ENCODE measurements around the gene TMEM214. TPM values are rescaled to one million over a fixed set of nuclear protein-coding genes. Genes with fewer than 3 reads are reported as not detected.

The TMEM214 gene
- total and polyA plus RNA-seq, 2 experiments from 2014 or later = 74.9 to 75.7 TPM

DNA sequence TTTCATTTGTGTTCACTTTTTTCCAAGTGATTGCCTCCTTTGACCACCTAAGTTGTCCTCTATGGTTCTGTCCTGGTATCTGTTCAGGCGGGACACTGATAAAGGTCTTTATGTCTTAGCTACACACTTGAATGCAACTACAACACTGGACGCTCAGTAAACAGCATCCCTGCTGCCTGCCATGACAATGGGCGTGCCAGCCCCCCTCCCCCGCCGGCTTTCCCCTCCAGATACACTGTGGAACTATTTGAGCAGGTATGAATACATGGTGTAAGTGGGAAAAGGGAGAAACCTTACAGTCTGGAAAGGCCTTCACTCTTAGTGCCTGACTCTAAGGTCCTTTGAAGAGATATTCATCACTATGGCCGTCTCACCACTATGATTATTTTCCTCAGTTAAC is 24.4 kb downstream of the TMEM214 start:
- no peak for DNase-seq
- H3K4me2 ChIP-seq (ENCODE audit: unreplicated experiment) = no peak overlapping the region
- H3K4me3 ChIP-seq = no peak overlapping the region
- TF ChIP-seq EZH2 (IDR thresholded peaks at IDR 0.05; ENCODE audit: insufficient read depth, poor library complexity, severe bottlenecking) (no peak), EZH2phosphoT487 (IDR thresholded peaks at IDR 0.05; ENCODE audit: insufficient read depth, low read depth) (no peak)
- no peaks in the 10 kb centered on the region for H3K4me1 ChIP-seq (ENCODE audit: insufficient read depth)
- 77 to 88% methylated on average over 6 of the region's 6 CpGs for WGBS, 2 experiments (ENCODE audit: low coverage in 1 of 2, low lambda C conversion rate in 2 of 2, missing lambda C conversion rate in 2 of 2)
- peaks cover 10% of the 10 kb centered on the region; the same call in 1 of the 2 replicates for H3K36me3 ChIP-seq (ENCODE audit: low read depth)
- peaks cover 32% of the 10 kb centered on the region for H3F3A ChIP-seq (ENCODE audit: insufficient read depth)
- H3K27me3 ChIP-seq (replicated peaks; ENCODE audit: insufficient read depth) = no peaks in the 10 kb centered on the region
- no peak overlapping the region for H3K9ac ChIP-seq
- no peaks in the 10 kb centered on the region for H3K9me3 ChIP-seq (ENCODE audit: low read depth)
- H4K20me1 ChIP-seq (ENCODE audit: insufficient read depth) = no peaks in the 10 kb centered on the region
- H3K9me2 ChIP-seq (ENCODE audit: insufficient read depth) = no peaks in the 10 kb centered on the region
- in situ Hi-C loops (cut with MboI) = no loop called here
- no peak overlapping the region for H3K27ac ChIP-seq
- H3K79me2 ChIP-seq (ENCODE audit: insufficient read depth) = no peaks in the 10 kb centered on the region
- H2AFZ ChIP-seq = no peak overlapping the region

GRCh38 chr2:27058210-27058609 is 25.4 kb downstream of the TMEM214 start:
- Histone ChIP-seq H3K4me2 (ENCODE audit: unreplicated experiment) (no peak overlapping the region), H3K27me3 (replicated peaks; ENCODE audit: insufficient read depth) (no peaks in the 10 kb centered on the region), H3K9me3 (ENCODE audit: low read depth) (no peaks in the 10 kb centered on the region), H3K36me3 (ENCODE audit: low read depth) (peaks cover 10% of the 10 kb centered on the region; the same call in 1 of the 2 replicates), H3K79me2 (ENCODE audit: insufficient read depth) (no peaks in the 10 kb centered on the region), H2AFZ (no peak overlapping the region), H3K9me2 (ENCODE audit: insufficient read depth) (no peaks in the 10 kb centered on the region), H3K4me1 (ENCODE audit: insufficient read depth) (no peaks in the 10 kb centered on the region), H3K27ac (no peak overlapping the region), H3F3A (ENCODE audit: insufficient read depth) (peaks cover 33% of the 10 kb centered on the region), H3K9ac (no peak overlapping the region), H3K4me3 (no peak overlapping the region), H4K20me1 (ENCODE audit: insufficient read depth) (no peaks in the 10 kb centered on the region)
- TF ChIP-seq EZH2 (IDR thresholded peaks at IDR 0.05; ENCODE audit: insufficient read depth, poor library complexity, severe bottlenecking) = no peak
- no peak for TF ChIP-seq EZH2phosphoT487 (IDR thresholded peaks at IDR 0.05; ENCODE audit: insufficient read depth, low read depth)
- in situ Hi-C loops (cut with MboI) = no loop called here
- DNase-seq = no peak
- WGBS, 2 experiments (ENCODE audit: low coverage in 1 of 2, low lambda C conversion rate in 2 of 2, missing lambda C conversion rate in 2 of 2) = 91 to 95% methylated on average over 10 of the region's 10 CpGs

DNA sequence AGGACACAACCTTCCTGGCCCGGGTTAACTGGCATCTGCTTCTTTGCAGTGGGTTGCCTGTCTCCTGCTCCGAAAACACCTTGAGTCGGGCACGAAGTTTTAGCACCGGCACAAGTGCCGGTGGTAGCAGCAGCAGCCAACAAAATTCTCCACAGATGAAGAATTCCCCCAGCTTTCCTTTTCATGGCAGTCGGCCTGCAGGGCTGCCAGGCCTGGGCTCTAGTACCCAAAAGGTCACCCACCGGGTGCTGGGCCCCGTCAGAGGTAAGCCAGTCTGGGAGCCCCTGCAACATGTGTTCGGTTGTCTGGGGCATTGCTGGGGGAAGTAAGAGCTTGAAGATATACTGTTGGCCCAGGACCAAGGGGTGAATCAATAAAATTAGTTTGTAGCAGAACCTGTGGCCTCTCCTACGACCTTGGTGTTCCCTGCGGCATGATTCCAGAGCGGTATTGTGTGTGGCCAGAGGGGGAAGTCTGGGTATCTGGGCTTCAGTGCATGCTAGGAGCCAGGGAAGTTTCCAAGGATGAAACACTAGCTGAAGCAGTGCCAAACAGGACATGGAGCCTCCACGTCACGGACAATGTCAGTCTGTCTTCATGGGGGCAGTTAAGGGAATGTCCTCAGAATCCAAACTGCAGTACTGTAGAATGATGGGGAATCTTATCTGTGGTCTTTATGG is 26.5 kb downstream of the TMEM214 start:
- no peaks in the 10 kb centered on the region for H3K4me1 ChIP-seq (ENCODE audit: insufficient read depth)
- no peak overlapping the region for H3K4me2 ChIP-seq (ENCODE audit: unreplicated experiment)
- no peak overlapping the region for H3K9ac ChIP-seq
- H3K36me3 ChIP-seq (ENCODE audit: low read depth) = peaks cover 10% of the 10 kb centered on the region; the same call in 1 of the 2 replicates
- no peak for DNase-seq
- H3K79me2 ChIP-seq (ENCODE audit: insufficient read depth) = no peaks in the 10 kb centered on the region
- no peak overlapping the region for H3K4me3 ChIP-seq
- no peaks in the 10 kb centered on the region for H3K9me3 ChIP-seq (ENCODE audit: low read depth)
- H2AFZ ChIP-seq = no peak overlapping the region
- in situ Hi-C loops (cut with MboI) = no loop called here
- no peak for TF ChIP-seq EZH2 (IDR thresholded peaks at IDR 0.05; ENCODE audit: insufficient read depth, poor library complexity, severe bottlenecking)
- no peak for TF ChIP-seq EZH2phosphoT487 (IDR thresholded peaks at IDR 0.05; ENCODE audit: insufficient read depth, low read depth)
- 83 to 86% methylated on average over 15 of the region's 15 CpGs for WGBS, 2 experiments (ENCODE audit: low coverage in 1 of 2, low lambda C conversion rate in 2 of 2, missing lambda C conversion rate in 2 of 2)
- H3K27me3 ChIP-seq (replicated peaks; ENCODE audit: insufficient read depth) = no peaks in the 10 kb centered on the region
- no peaks in the 10 kb centered on the region for H3K9me2 ChIP-seq (ENCODE audit: insufficient read depth)
- H3F3A ChIP-seq (ENCODE audit: insufficient read depth) = peaks cover 38% of the 10 kb centered on the region
- no peak overlapping the region for H3K27ac ChIP-seq
- no peaks in the 10 kb centered on the region for H4K20me1 ChIP-seq (ENCODE audit: insufficient read depth)

DNA sequence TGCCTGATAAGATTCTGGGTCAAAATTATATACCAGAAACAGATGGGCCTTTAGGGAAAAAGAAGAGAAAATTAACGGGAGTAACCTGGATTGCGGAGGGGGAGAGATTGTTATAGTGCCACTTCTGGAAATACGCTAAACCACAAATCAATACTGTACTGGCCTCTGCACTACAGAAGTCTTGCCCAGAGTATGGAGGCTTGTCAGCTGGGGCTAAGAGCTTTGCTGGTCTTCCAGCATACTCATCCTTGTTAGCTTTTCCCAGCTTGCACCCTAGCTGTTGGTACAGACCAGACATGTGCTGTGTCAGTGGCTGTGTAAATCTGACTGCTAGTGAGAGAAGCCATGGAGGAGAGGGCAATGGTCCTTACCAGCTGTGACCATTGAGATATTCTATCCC is 27.6 kb downstream of the TMEM214 start:
- in situ Hi-C loops (cut with MboI) = no loop called here
- Histone ChIP-seq H3K9me3 (ENCODE audit: low read depth) (no peaks in the 10 kb centered on the region), H3K9me2 (ENCODE audit: insufficient read depth) (no peaks in the 10 kb centered on the region), H3K79me2 (ENCODE audit: insufficient read depth) (peaks cover 4% of the 10 kb centered on the region; the same call in 1 of the 2 replicates), H3K4me2 (ENCODE audit: unreplicated experiment) (no peak overlapping the region), H3K4me1 (ENCODE audit: insufficient read depth) (no peaks in the 10 kb centered on the region), H3K36me3 (ENCODE audit: low read depth) (peaks cover 8% of the 10 kb centered on the region; the same call in 1 of the 2 replicates), H3K27ac (no peak overlapping the region), H3F3A (ENCODE audit: insufficient read depth) (peaks cover 48% of the 10 kb centered on the region), H4K20me1 (ENCODE audit: insufficient read depth) (no peaks in the 10 kb centered on the region), H3K9ac (no peak overlapping the region), H2AFZ (no peak overlapping the region), H3K27me3 (replicated peaks; ENCODE audit: insufficient read depth) (no peaks in the 10 kb centered on the region), H3K4me3 (no peak overlapping the region)
- no peak for DNase-seq
- WGBS, 2 experiments (ENCODE audit: low coverage in 1 of 2, low lambda C conversion rate in 2 of 2, missing lambda C conversion rate in 2 of 2) = 81% methylated on average over 3 of the region's 3 CpGs
- TF ChIP-seq EZH2 (IDR thresholded peaks at IDR 0.05; ENCODE audit: insufficient read depth, poor library complexity, severe bottlenecking) (no peak), EZH2phosphoT487 (IDR thresholded peaks at IDR 0.05; ENCODE audit: insufficient read depth, low read depth) (no peak)
